Tibial nerve (tissue), 4 donors: ENCODE results near the gene SRGAP2B. TPM values are rescaled to one million over a fixed set of nuclear protein-coding genes. Genes with fewer than 3 reads are reported as not detected.
"Not testable (repeated sequence)": the region's sequence is repeated elsewhere in the genome, so short reads cannot be mapped to it uniquely, and the experiment has no call there.

ENCODE experiments used
- DNase-seq, 2 donors: peaks; one replicate each; pipeline ENCODE4 v3.0.0-alpha.2; 2019; ENCODE audit warnings: low spot score in 2 of 2
- H3K27ac ChIP-seq, 4 donors: fragments of 200-600 bp; sonication (generic) in 3 of 4; one replicate each; pipeline ENCODE4 v1.5.1; 2017 to 2019; ENCODE audit warnings: mild to moderate bottlenecking in 1 of 4
- H3K27me3 ChIP-seq, 2 donors: fragments of 200-600 bp; sonication (generic) in 1 of 2; one replicate each; pipeline versions ENCODE4 v1.5.1 to v1.6.0; 2017 to 2019
- H3K36me3 ChIP-seq, 3 donors: fragments of 200-600 bp; sonication (generic); one replicate each; pipeline ENCODE4 v1.5.1; 2018 to 2019
- H3K4me1 ChIP-seq, 4 donors: fragments of 200-600 bp; sonication (generic) in 3 of 4; one replicate each; pipeline ENCODE4 v1.5.1; 2017 to 2019
- H3K4me3 ChIP-seq, 4 donors: fragments of 200-600 bp; sonication (generic) in 3 of 4; one replicate each; pipeline ENCODE4 v1.5.1; 2017 to 2019; ENCODE audit warnings: mild to moderate bottlenecking in 1 of 4, moderate library complexity in 1 of 4
- H3K9me3 ChIP-seq, 4 donors: fragments of 200-600 bp; sonication (generic) in 3 of 4; one replicate each; pipeline ENCODE4 v1.5.1; 2017 to 2019
- WGBS, 2 donors: methylation state at CpG; one replicate each; pipeline ENCODE4 v1.1.5; 2018; 5-methylcytosine and 5-hydroxymethylcytosine counted together
- total RNA-seq, 4 donors: library from RNA; depleted of rRNA; stranded (reverse); fragments of >200 nt; gene quantifications; one replicate each; pipeline ENCODE4 v1.1.0, GENCODE V29; 2016

Gene SRGAP2B
- total RNA-seq, 4 donors from 2014 or later: 41.0 to 57.7 (median 53.0) TPM

- WGBS, 2 donors: no CpG with 5 or more reads among the region's 6 CpGs
- H3K36me3 ChIP-seq, H3K9me3 ChIP-seq, H3K27me3 ChIP-seq, H3K27ac ChIP-seq, H3K4me3 ChIP-seq, H3K4me1 ChIP-seq, DNase-seq: not testable (repeated sequence)
These were observed 20.7 kb upstream of the SRGAP2B start for GRCh38 chr1:145115587-145116493.

GRCh38 chr1:145114560-145115057 lies 19.5 kb upstream of the SRGAP2B start:
- H3K4me3 ChIP-seq, DNase-seq, H3K36me3 ChIP-seq, H3K27me3 ChIP-seq, H3K4me1 ChIP-seq, H3K9me3 ChIP-seq, H3K27ac ChIP-seq: not testable (repeated sequence)
- WGBS, 2 donors: no CpG with 5 or more reads among the region's 1 CpG

GRCh38 chr1:145112703-145113102 lies 17.6 kb upstream of the SRGAP2B start:
- H3K27ac ChIP-seq, DNase-seq, H3K27me3 ChIP-seq, H3K4me1 ChIP-seq, H3K36me3 ChIP-seq, H3K9me3 ChIP-seq, H3K4me3 ChIP-seq: not testable (repeated sequence)
- WGBS, 2 donors: no CpG with 5 or more reads among the region's 3 CpGs

GRCh38 chr1:145111674-145112073 lies 16.5 kb upstream of the SRGAP2B start:
- H3K36me3 ChIP-seq, DNase-seq, H3K4me1 ChIP-seq, H3K4me3 ChIP-seq, H3K27ac ChIP-seq, H3K9me3 ChIP-seq, H3K27me3 ChIP-seq: not testable (repeated sequence)
- WGBS, 2 donors: no CpG with 5 or more reads among the region's 3 CpGs

GRCh38 chr1:145103294-145103693 lies 8.2 kb upstream of the SRGAP2B start:
- H3K36me3 ChIP-seq, H3K9me3 ChIP-seq, H3K27me3 ChIP-seq, DNase-seq, H3K27ac ChIP-seq, H3K4me3 ChIP-seq, H3K4me1 ChIP-seq: not testable (repeated sequence)
- no CpG with 5 or more reads among the region's 2 CpGs for WGBS, 2 donors

- H3K27ac ChIP-seq, DNase-seq, H3K27me3 ChIP-seq, H3K9me3 ChIP-seq, H3K36me3 ChIP-seq, H3K4me3 ChIP-seq, H3K4me1 ChIP-seq: not testable (repeated sequence)
- WGBS, 2 donors: no CpG with 5 or more reads among the region's 1 CpG
These were observed 6.6 kb upstream of the SRGAP2B start for GRCh38 chr1:145101725-145102124.

GRCh38 chr1:145094655-145095211 lies 395 bp downstream of the SRGAP2B start:
- 0 to 2% methylated on average over 4 to 7 of the region's 46 CpGs for WGBS, 2 donors
- DNase-seq, H3K36me3 ChIP-seq, H3K27me3 ChIP-seq, H3K4me1 ChIP-seq, H3K9me3 ChIP-seq: not testable (repeated sequence)
- Histone ChIP-seq H3K4me3 (peak overlapping the region in 3 of 4 donors; percentile 24 to 46 (median 39)), H3K27ac (peak overlapping the region in 2 of 4 donors; percentile 56)

GRCh38 chr1:145093517-145094149 lies 1.5 kb downstream of the SRGAP2B start:
- Histone ChIP-seq H3K4me3 (peak overlapping the region in 3 of 4 donors; percentile 33 to 42 (median 41)), H3K27ac (peak overlapping the region in 3 of 4 donors; percentile 15 to 85 (median 53))
- H3K36me3 ChIP-seq, H3K4me1 ChIP-seq, H3K9me3 ChIP-seq, H3K27me3 ChIP-seq: not testable (repeated sequence)
- 0% methylated on average over 4 of the region's 47 CpGs; no CpG with 5 or more reads in 1 of the 2 donors for WGBS, 2 donors
- peak in 1 of 2 donors; percentile 50 for DNase-seq

- not testable (repeated sequence) for H3K27me3 ChIP-seq, H3K36me3 ChIP-seq, H3K4me1 ChIP-seq, H3K27ac ChIP-seq, H3K4me3 ChIP-seq, H3K9me3 ChIP-seq, DNase-seq
- 61 to 74% methylated on average over 3 to 4 of the region's 7 CpGs for WGBS, 2 donors
These were observed 12.5 kb downstream of the SRGAP2B start for GRCh38 chr1:145082483-145083255.

GRCh38 chr1:145080193-145080592 lies 14.9 kb downstream of the SRGAP2B start:
- not testable (repeated sequence) for H3K27me3 ChIP-seq, H3K4me3 ChIP-seq, H3K9me3 ChIP-seq, DNase-seq, H3K27ac ChIP-seq, H3K36me3 ChIP-seq, H3K4me1 ChIP-seq
- WGBS, 2 donors: 77 to 79% methylated on average over 2 of the region's 3 CpGs

- H3K9me3 ChIP-seq, DNase-seq, H3K27me3 ChIP-seq, H3K27ac ChIP-seq, H3K36me3 ChIP-seq, H3K4me1 ChIP-seq, H3K4me3 ChIP-seq: not testable (repeated sequence)
- 38 to 66% methylated on average over 2 of the region's 2 CpGs for WGBS, 2 donors
These were observed 15.4 kb downstream of the SRGAP2B start for GRCh38 chr1:145079737-145080136.

GRCh38 chr1:145078787-145079370 lies 16.2 kb downstream of the SRGAP2B start:
- no CpG with 5 or more reads among the region's 5 CpGs for WGBS, 2 donors
- H3K36me3 ChIP-seq: not testable (repeated sequence)

More at GRCh38 chr1:145078787-145079370, 16.2 kb downstream of the SRGAP2B start:
- not testable (repeated sequence) for H3K4me1 ChIP-seq, H3K4me3 ChIP-seq, DNase-seq, H3K27me3 ChIP-seq, H3K9me3 ChIP-seq, H3K27ac ChIP-seq
